B cell (primary cell): ENCODE results near the gene PLEKHH1.

Experiments
- EZH2 ChIP-seq: IDR thresholded peaks from 2 replicates; pipeline ENCODE4 v1.6.1; 2012; ENCODE audit warnings: borderline replicate concordance, low read depth, mild to moderate bottlenecking, moderate library complexity, low read length; ENCODE audit not compliant: insufficient read depth, poor library complexity, severe bottlenecking
- TF ChIP-seq, protein P1 (sequence below): fragments of 200-600 bp; IDR thresholded peaks from one replicate; pipeline ENCODE4 v1.8.0; 2022; ENCODE audit warnings: antibody characterized with exemption, mild to moderate bottlenecking

DNA sequence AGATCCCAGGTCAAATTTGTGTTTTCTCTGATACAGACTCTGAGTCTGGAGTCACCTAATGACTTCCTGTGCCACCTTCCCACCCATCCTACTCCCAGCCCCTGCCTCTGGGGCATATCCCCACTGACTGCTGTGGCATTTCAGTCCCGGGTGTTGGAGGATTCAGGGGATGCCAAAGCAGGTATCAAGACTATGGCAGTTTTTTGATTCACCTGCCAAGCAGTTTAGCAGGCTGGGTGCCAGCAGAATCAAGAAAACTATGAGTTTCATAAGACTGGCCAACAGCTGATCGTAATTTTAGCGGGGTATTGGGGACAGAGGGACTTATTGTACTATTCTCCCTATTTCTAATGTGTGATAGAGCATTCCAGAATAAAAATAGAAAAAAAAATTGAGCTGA lies 4.6 kb downstream of the PLEKHH1 start:
- TF ChIP-seq, protein P1, sequence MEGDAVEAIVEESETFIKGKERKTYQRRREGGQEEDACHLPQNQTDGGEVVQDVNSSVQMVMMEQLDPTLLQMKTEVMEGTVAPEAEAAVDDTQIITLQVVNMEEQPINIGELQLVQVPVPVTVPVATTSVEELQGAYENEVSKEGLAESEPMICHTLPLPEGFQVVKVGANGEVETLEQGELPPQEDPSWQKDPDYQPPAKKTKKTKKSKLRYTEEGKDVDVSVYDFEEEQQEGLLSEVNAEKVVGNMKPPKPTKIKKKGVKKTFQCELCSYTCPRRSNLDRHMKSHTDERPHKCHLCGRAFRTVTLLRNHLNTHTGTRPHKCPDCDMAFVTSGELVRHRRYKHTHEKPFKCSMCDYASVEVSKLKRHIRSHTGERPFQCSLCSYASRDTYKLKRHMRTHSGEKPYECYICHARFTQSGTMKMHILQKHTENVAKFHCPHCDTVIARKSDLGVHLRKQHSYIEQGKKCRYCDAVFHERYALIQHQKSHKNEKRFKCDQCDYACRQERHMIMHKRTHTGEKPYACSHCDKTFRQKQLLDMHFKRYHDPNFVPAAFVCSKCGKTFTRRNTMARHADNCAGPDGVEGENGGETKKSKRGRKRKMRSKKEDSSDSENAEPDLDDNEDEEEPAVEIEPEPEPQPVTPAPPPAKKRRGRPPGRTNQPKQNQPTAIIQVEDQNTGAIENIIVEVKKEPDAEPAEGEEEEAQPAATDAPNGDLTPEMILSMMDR: no peak
- TF ChIP-seq EZH2: no peak
